ENCODE measurements around the gene VPS11. TPM values are rescaled to one million over a fixed set of nuclear protein-coding genes. Genes with fewer than 3 reads are reported as not detected.

Gene VPS11
- total and polyA plus RNA-seq, 10 of the 15 experiments (the other 5 are each of a cell fraction or from before 2014, with no cell fraction given), result 15.8 to 26.4 (median 24.5) TPM

- no peak for TF ChIP-seq CUX1 (IDR thresholded peaks at IDR 0.05; ENCODE audit: insufficient replicate concordance, low read depth, low read length)
- TF ChIP-seq ZNF622 (IDR thresholded peaks at IDR 0.05), result no peak
- TF ChIP-seq ETV6 (conservative IDR thresholded peaks at IDR 0.05 in 1 of 2, IDR thresholded peaks at IDR 0.05 in 1 of 2; ENCODE audit: borderline replicate concordance in 1 of 2, low read depth in 1 of 2), result no peak
- TF ChIP-seq POLR2AphosphoS2 (IDR thresholded peaks at IDR 0.05; ENCODE audit: low read depth, low read length), result no peak
- no peak for TF ChIP-seq REST (IDR thresholded peaks at IDR 0.05; ENCODE audit: low read depth, low read length)
- no peak for TF ChIP-seq PAX8 (IDR thresholded peaks at IDR 0.05)
- no peak for TF ChIP-seq BRCA1 (IDR thresholded peaks at IDR 0.05; ENCODE audit: low read depth, low read length)
- TF ChIP-seq MYC (IDR thresholded peaks at IDR 0.05; ENCODE audit: insufficient read depth, insufficient read length, insufficient replicate concordance, low read length, severe bottlenecking), result no peak
- TF ChIP-seq ELK1 (IDR thresholded peaks at IDR 0.05; ENCODE audit: low read depth, low read length), result peak; percentile 66
- no peak for TF ChIP-seq FOXK2 (IDR thresholded peaks at IDR 0.05)
- TF ChIP-seq ATF2 (IDR thresholded peaks at IDR 0.05; ENCODE audit: low read length), result no peak
- TF ChIP-seq NKRF (conservative IDR thresholded peaks at IDR 0.05), result peak; percentile 63; the same call in 1 of the 2 replicates
- no peak for TF ChIP-seq RCOR1 (conservative IDR thresholded peaks at IDR 0.05; ENCODE audit: low read depth, low read length)
- TF ChIP-seq CBX3 (IDR thresholded peaks at IDR 0.05; ENCODE audit: borderline replicate concordance, low read depth), result no peak
Observed at GRCh38 chr11:119106564-119107537, 39.2 kb downstream of the VPS11 start, which contains the start of gene C2CD2L (continued).

Measured in GM12878 (cell line).